GM21515 (cell line): ENCODE data around the gene RAB44.

ENCODE experiments used
- ATAC-seq: cut with Tn5 transposase; IDR thresholded peaks from one replicate; pipeline ENCODE4 v1.9.1; 2021; ENCODE audit not compliant: unreplicated experiment

RAB44 gene

GRCh38 chr6:36765594-36766398 lies 68.2 kb downstream of the RAB44 start:
- ATAC-seq = peak; percentile 73

- ATAC-seq = no peak
Observed at GRCh38 chr6:36766399-36766945, 68.8 kb downstream of the RAB44 start.

GRCh38 chr6:36769183-36769675 lies 71.6 kb downstream of the RAB44 start:
- ATAC-seq = no peak

- no peak for ATAC-seq
Observed at GRCh38 chr6:36769676-36770499, 72.3 kb downstream of the RAB44 start.

GRCh38 chr6:36771145-36771544 lies 73.5 kb downstream of the RAB44 start:
- ATAC-seq = no peak

GRCh38 chr6:36772397-36772796 lies 74.8 kb downstream of the RAB44 start:
- ATAC-seq = no peak

- no peak for ATAC-seq
Observed at GRCh38 chr6:36774331-36774730, 76.7 kb downstream of the RAB44 start.

- ATAC-seq = no peak
Observed at GRCh38 chr6:36776167-36776566, 78.5 kb downstream of the RAB44 start.

- ATAC-seq = no peak
Observed at GRCh38 chr6:36777801-36778200, 80.2 kb downstream of the RAB44 start.

GRCh38 chr6:36779227-36779626 lies 81.6 kb downstream of the RAB44 start:
- ATAC-seq = no peak

GRCh38 chr6:36780442-36781177 lies 83.0 kb downstream of the RAB44 start:
- no peak for ATAC-seq

GRCh38 chr6:36781669-36782068 lies 84.0 kb downstream of the RAB44 start:
- no peak for ATAC-seq
